ENCODE results near the gene RABL6. TPM values are rescaled to one million over a fixed set of nuclear protein-coding genes. Genes with fewer than 3 reads are reported as not detected.
A peak's percentile ranks its signal among the peaks of the same experiment; 100 is the strongest.
"Not testable (repeated sequence)": the region's sequence is repeated elsewhere in the genome, so short reads cannot be mapped to it uniquely, and the experiment has no call there.

The RABL6 gene, protein sequence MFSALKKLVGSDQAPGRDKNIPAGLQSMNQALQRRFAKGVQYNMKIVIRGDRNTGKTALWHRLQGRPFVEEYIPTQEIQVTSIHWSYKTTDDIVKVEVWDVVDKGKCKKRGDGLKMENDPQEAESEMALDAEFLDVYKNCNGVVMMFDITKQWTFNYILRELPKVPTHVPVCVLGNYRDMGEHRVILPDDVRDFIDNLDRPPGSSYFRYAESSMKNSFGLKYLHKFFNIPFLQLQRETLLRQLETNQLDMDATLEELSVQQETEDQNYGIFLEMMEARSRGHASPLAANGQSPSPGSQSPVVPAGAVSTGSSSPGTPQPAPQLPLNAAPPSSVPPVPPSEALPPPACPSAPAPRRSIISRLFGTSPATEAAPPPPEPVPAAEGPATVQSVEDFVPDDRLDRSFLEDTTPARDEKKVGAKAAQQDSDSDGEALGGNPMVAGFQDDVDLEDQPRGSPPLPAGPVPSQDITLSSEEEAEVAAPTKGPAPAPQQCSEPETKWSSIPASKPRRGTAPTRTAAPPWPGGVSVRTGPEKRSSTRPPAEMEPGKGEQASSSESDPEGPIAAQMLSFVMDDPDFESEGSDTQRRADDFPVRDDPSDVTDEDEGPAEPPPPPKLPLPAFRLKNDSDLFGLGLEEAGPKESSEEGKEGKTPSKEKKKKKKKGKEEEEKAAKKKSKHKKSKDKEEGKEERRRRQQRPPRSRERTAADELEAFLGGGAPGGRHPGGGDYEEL
- 108 and 111 TPM in 2 replicates for total RNA-seq

DNA sequence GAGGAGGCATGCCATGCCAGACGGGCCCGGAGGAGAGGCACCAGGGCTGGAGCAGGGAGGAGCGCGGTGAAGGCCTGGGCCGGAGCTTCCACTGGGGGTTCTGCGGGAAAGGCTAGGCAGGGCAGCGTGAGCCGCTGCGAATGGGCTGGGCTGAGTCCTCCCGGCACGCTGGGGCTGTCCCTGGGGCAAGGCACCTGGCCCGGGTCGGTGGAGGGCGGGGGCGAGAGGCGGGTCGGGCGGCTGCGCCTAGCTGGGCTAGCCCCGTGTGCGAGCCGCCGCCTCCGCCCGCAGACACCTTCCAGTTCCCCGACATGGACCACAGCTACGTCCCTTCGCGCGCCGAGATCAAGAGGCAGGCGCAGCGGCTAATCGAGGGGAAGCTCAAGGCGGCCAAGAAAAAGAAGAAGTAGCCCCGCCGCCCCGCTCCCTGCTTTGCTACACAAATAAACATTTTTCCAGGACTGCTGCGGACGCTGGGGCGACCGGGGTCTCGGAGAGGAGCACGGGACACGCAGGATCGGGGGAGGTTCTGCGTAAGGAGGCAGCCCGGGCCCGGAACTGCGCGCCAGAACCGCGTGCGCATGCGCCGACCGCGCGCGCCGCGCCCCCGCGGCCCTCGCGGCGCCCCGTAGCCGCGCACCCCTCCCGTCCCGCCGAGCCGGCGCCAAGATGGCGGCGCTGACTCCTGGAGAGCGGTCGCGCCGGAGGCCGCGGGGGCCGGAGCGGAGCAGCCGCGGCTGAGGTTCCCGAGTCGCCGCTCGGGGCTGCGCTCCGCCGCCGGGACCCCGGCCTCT, at the start of gene RABL6:
RABL6 (plus strand) TSS at position 668 of the 794 bp plus-strand sequence. CDS start 249 bp downstream, outside the sequence.
- Mint-ChIP-seq H3K4me1 (ENCODE audit: low read depth) (peaks cover 25% of the 10 kb centered on the region), H3K27ac (peak within 1 kb of the TSS; percentile 77), H3K36me3 (ENCODE audit: low read depth) (peaks cover 25% of the 10 kb centered on the region), H3K27me3 (ENCODE audit: low read depth) (no peaks in the 10 kb centered on the region), H3K4me3 (ENCODE audit: low read depth) (peak within 1 kb of the TSS; percentile 85), H3K9me3 (no peaks in the 10 kb centered on the region)
- intact Hi-C loops (cut with micrococcal nuclease), result loop anchor here (5.0 kb wide), 1 partner anchor 40 kb away; the partner anchor contains the start of gene PHPT1
- peak; percentile 84 for DNase-seq (ENCODE audit: low spot score)

DNA sequence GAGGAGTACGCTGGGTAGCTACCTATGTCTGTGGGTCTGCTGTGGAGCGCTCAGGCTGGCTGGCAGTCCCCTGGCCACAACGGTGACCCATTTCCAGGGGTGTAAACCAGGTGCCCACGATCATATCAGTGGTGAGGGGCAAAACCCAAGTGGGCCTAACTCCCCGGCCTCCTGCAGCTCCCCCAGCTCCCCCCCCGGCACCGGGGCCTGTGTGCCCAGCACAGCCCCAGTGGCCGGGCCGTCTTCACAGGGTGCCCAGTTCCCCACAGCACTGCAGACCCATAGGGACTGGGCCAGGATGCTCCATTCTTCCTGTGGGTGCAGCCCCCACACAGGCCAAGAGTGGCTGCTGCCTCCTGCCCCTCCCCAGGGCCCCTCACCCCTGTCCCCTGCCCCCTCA, 48.7 kb upstream of the RABL6 start:
- H3K9me3 Mint-ChIP-seq, result peaks cover 9% of the 10 kb centered on the region
- intact Hi-C loops (cut with micrococcal nuclease), result no loop called here
- H3K27me3 Mint-ChIP-seq (ENCODE audit: low read depth), result no peaks in the 10 kb centered on the region

DNA sequence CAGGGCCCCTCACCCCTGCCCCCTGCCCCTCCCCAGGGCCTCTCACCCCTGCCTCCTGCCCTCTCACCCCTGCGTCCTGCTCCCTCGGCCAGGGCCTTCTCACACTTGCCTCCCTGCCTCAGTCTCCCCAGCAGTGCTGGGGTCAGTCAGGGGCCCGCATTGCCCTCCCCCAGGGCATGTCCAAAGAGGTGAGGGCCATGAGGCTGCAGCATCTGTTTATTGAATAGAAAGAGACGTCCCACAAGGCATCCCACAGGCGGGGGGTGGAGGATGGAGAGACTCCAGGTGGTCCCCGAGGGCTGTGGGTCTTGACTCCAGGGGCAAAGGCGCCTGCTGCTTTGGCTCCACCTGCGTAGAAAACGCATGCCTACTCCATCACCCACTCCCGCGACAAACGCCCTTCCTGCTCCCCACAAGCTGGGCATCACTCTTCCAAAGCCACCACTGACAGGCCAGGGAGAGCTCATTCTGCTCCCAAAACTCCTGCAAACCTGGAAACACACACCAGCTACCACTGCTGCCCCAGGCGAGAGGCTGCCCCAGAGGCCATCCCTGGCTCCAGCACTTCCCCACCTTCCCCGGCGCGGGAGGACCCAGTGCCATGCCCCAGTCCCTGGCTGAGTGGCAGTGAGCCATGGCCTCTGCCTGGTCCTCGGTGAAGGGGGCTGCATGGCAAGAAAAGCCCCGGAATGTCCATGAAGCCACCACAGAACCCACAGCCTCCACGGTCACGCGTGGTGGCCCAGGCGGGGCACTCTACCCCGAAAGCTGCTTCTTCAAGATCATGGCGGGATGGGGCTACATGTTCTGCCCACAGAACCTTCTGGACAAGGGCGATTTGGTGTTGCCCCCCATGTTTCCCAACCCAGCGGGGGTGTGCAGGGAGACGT, 48.1 kb upstream of the RABL6 start:
- intact Hi-C loops (cut with micrococcal nuclease), result no loop called here
- H3K36me3 Mint-ChIP-seq (ENCODE audit: low read depth), result no peaks in the 10 kb centered on the region
- DNase-seq (ENCODE audit: low spot score), result no peak
- no peak overlapping the region for H3K4me3 Mint-ChIP-seq (ENCODE audit: low read depth)
- H3K9me3 Mint-ChIP-seq, result peaks cover 9% of the 10 kb centered on the region
- no peaks in the 10 kb centered on the region for H3K27me3 Mint-ChIP-seq (ENCODE audit: low read depth)
- no peaks in the 10 kb centered on the region for H3K4me1 Mint-ChIP-seq (ENCODE audit: low read depth)
- H3K27ac Mint-ChIP-seq, result no peak overlapping the region

More for the DNA sequence above, 48.7 kb upstream of the RABL6 start:
- Mint-ChIP-seq H3K4me3 (ENCODE audit: low read depth) (no peak overlapping the region), H3K27ac (no peak overlapping the region), H3K36me3 (ENCODE audit: low read depth) (no peaks in the 10 kb centered on the region), H3K4me1 (ENCODE audit: low read depth) (no peaks in the 10 kb centered on the region)
- DNase-seq (ENCODE audit: low spot score), result no peak

DNA sequence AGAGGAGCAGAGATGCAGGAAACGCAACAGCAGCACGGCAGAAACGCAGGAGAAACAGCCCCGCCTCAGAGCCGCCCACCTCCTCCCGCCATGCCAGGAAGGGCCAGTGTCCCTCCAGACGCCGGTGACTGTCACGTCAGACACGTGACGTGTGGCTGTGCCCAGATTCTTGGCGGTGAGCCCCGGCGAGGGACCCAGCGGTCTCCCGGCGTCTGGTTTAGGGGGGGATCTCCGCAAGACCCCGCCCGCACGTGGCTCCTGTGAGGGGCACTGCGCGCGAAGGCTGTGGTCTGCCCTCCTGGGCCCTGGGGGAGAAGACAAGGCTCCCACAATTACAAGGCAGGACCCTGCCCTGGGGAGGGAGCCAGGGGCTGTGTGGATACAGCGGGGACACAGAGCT, 47.3 kb upstream of the RABL6 start:
- intact Hi-C loops (cut with micrococcal nuclease), result no loop called here
- H3K4me1 Mint-ChIP-seq (ENCODE audit: low read depth), result no peaks in the 10 kb centered on the region
- no peak overlapping the region for H3K4me3 Mint-ChIP-seq (ENCODE audit: low read depth)
- no peaks in the 10 kb centered on the region for H3K36me3 Mint-ChIP-seq (ENCODE audit: low read depth)
- peaks cover 8% of the 10 kb centered on the region for H3K9me3 Mint-ChIP-seq
- H3K27me3 Mint-ChIP-seq (ENCODE audit: low read depth), result no peaks in the 10 kb centered on the region
- DNase-seq (ENCODE audit: low spot score), result no peak
- H3K27ac Mint-ChIP-seq, result no peak overlapping the region

DNA sequence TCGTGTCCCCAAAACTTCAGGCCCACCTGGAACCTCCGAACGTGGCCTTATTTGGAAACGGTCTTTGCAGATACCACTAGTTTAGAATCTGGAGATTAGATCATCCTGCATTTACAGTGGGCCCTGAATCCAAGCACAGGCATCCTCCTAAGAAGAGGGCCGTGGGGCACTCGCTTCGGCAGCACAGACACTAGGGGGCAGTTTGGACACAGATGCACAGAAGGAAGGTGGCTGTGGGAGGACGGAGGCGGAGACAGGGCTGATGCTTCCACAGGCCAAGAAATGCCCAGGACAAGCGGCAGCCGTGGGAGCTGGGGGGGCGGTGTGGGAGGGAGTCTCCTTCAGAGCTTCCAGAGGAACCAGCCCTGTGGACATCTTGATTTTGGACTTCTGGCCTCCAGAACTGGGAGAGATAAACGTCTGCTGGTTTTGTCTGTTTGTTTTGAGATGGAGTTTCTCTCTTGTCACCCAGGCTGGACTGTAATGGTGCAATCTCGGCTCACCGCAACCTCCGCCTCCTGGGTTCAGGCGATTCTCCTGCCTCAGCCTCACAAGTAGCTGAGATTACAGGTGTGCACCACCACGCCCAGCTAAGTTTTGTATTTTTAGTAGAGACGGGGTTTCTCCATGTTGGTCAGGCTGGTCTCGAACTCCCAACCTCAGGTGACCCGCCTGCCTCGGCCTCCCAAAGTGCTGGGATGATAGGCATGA, 46.8 kb upstream of the RABL6 start:
- intact Hi-C loops (cut with micrococcal nuclease); H3K36me3 Mint-ChIP-seq (ENCODE audit: low read depth); H3K27ac Mint-ChIP-seq; H3K9me3 Mint-ChIP-seq; H3K4me1 Mint-ChIP-seq (ENCODE audit: low read depth); H3K4me3 Mint-ChIP-seq (ENCODE audit: low read depth); H3K27me3 Mint-ChIP-seq (ENCODE audit: low read depth); DNase-seq (ENCODE audit: low spot score): not testable (repeated sequence)

DNA sequence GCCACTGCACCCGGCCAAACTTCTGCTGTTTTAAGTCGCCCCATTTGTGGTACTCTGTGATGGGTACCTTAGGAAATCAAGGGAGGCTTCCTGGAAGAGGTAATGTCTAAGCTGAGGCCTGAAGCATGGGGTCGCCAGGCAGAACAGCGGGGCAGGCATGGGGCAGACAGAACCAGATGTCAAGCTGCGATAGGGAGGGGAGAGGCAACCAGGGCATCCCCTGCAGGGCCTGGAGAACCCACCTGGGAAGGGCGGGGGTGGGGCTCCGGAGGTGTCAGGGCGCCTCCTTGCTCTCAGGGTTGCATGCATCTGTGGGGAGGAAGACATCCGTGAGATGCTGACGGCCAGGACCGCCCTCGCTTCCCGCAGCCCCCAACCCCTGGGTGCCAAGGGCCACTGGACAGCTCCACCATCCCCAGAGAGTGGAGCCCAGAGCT, 46.2 kb upstream of the RABL6 start:
- Mint-ChIP-seq H3K27me3 (ENCODE audit: low read depth) (no peaks in the 10 kb centered on the region), H3K4me3 (ENCODE audit: low read depth) (no peak overlapping the region), H3K4me1 (ENCODE audit: low read depth) (peaks cover 3% of the 10 kb centered on the region), H3K36me3 (ENCODE audit: low read depth) (no peaks in the 10 kb centered on the region), H3K9me3 (no peaks in the 10 kb centered on the region), H3K27ac (no peak overlapping the region)
- intact Hi-C loops (cut with micrococcal nuclease), result no loop called here
- no peak for DNase-seq (ENCODE audit: low spot score)

DNA sequence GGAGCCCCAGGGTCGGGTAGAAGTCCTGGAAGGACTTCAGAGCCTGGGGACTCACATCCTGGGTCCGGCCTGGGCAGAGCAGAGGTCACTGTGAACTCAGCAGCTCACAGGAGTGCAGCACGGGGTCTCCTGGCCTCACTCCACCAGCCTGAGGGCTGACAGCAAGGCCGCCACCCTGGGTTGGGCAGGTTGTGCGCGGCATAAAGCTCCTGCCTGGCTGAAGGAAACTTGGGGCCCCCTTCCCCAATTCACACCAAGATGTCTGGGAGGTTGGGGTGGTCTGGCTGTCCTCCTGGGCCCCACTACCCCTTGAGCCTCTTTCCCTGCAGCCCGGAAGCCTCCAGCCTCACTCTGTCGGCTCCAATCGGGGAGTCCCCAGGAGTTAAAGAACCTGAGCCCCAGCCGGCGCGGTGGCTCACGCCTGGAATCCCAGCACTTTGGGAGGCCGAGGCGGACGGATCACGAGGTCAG, 45.5 kb upstream of the RABL6 start:
- no peaks in the 10 kb centered on the region for H3K9me3 Mint-ChIP-seq
- H3K27me3 Mint-ChIP-seq (ENCODE audit: low read depth), result no peaks in the 10 kb centered on the region
- H3K27ac Mint-ChIP-seq, result no peak overlapping the region
- no peak for DNase-seq (ENCODE audit: low spot score)
- intact Hi-C loops (cut with micrococcal nuclease), result no loop called here
- peaks cover 9% of the 10 kb centered on the region for H3K4me1 Mint-ChIP-seq (ENCODE audit: low read depth)
- H3K4me3 Mint-ChIP-seq (ENCODE audit: low read depth), result no peak overlapping the region
- H3K36me3 Mint-ChIP-seq (ENCODE audit: low read depth), result no peaks in the 10 kb centered on the region

DNA sequence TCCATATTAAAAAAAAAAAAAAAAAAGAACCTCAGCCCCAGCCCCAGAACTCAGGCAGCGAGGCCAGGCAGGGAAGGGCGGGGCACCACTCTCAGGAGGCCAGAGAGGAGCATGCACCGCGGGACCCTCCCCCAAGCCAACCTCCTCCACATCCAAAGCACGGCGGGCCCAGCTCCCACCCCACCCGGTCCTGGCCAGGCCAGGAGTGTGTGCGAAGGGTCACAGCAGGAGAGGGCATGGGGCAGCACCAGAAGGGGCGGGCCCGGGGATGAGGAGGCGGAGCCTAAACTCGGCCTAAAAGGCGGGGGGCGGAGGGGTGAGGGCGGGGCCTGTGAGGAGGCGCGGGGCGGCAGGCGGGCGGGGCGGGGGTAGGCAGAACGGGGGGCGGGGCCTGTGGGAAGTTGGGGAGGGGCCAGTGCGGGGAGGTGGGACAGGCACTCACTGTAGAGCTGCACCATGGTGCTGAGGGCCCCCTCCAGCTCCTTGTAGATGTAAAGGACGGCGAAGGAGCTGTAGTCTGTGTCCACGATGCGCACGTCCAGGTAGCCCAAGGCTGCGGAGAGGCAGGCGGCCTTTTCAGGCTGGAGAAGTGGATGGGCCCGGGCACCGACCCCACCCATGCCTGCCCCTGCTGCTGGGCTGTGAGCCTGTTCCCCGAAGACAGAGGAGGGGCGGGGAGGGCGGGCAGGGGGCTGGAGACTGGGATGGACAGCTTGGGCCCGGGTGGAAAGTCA, 44.7 kb upstream of the RABL6 start:
- DNase-seq (ENCODE audit: low spot score), result peak; percentile 36
- no peak overlapping the region for H3K27ac Mint-ChIP-seq
- H3K36me3 Mint-ChIP-seq (ENCODE audit: low read depth), result no peaks in the 10 kb centered on the region
- no peaks in the 10 kb centered on the region for H3K27me3 Mint-ChIP-seq (ENCODE audit: low read depth)
- peaks cover 9% of the 10 kb centered on the region for H3K4me1 Mint-ChIP-seq (ENCODE audit: low read depth)
- intact Hi-C loops (cut with micrococcal nuclease), result no loop called here
- H3K9me3 Mint-ChIP-seq, result no peaks in the 10 kb centered on the region
- no peak overlapping the region for H3K4me3 Mint-ChIP-seq (ENCODE audit: low read depth)

DNA sequence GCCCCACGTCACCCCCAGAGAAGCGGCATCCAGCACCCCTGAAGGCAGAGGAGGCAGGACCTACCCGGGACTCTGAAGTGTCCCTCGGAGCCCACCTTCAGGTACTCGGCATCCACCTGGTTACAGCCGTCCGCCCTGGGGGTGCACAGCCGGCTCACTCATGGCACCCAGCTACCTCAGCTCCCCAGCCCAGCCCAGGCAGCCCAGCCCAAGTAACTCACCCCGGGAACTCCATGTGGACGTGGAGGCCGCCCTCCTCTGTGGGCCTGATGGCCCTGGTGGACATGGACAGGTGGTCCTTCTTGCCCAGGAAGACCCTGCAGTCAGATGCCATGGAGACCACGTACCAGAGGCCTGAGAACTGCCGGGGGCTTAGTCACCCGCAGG, 44.1 kb upstream of the RABL6 start:
- intact Hi-C loops (cut with micrococcal nuclease), result no loop called here
- no peaks in the 10 kb centered on the region for H3K27me3 Mint-ChIP-seq (ENCODE audit: low read depth)
- H3K9me3 Mint-ChIP-seq, result no peaks in the 10 kb centered on the region
- no peak for DNase-seq (ENCODE audit: low spot score)
- H3K4me1 Mint-ChIP-seq (ENCODE audit: low read depth), result peaks cover 9% of the 10 kb centered on the region
- H3K27ac Mint-ChIP-seq, result no peak overlapping the region
- H3K4me3 Mint-ChIP-seq (ENCODE audit: low read depth), result no peak overlapping the region
- no peaks in the 10 kb centered on the region for H3K36me3 Mint-ChIP-seq (ENCODE audit: low read depth)

DNA sequence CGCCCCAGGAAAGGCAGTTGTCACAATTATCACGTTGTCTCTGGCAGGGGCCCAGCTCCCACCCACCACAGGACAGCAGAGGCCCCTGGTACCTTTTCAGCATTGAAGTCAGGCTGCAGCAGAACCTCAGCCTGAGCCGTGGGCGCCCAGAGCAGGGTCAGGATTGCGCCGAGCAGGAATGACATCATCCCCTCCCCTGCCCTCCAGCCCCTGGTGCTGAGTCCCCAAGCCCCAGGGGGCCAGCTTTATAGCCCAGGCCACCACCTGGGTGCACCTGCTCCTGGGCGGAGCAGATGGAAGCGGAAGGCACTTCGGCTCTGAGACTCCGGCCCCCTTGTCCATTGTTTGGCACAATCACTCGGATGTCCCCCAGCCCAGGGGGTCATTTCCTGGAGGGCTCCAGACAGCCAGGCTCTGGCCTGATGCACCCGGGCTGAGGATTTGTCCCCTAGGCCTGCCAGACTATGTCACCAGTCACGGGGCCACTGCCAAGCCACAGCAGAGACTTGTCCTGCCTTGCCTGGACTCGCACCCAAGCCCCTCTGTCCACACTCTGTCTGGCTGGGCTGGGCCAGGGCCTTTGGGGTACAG, 43.4 kb upstream of the RABL6 start, which contains the start of gene LCN15:
LCN15 (minus strand) TSS at position 218 of the 591 bp plus-strand sequence; CDS start at position 188, 30 bp downstream.
- no peak within 1 kb of the TSS for H3K27ac Mint-ChIP-seq
- H3K36me3 Mint-ChIP-seq (ENCODE audit: low read depth), result no peaks in the 10 kb centered on the region
- intact Hi-C loops (cut with micrococcal nuclease), result no loop called here
- DNase-seq (ENCODE audit: low spot score), result no peak
- H3K4me3 Mint-ChIP-seq (ENCODE audit: low read depth), result no peak within 1 kb of the TSS
- H3K4me1 Mint-ChIP-seq (ENCODE audit: low read depth), result peaks cover 9% of the 10 kb centered on the region
- H3K27me3 Mint-ChIP-seq (ENCODE audit: low read depth), result no peaks in the 10 kb centered on the region
- no peaks in the 10 kb centered on the region for H3K9me3 Mint-ChIP-seq

DNA sequence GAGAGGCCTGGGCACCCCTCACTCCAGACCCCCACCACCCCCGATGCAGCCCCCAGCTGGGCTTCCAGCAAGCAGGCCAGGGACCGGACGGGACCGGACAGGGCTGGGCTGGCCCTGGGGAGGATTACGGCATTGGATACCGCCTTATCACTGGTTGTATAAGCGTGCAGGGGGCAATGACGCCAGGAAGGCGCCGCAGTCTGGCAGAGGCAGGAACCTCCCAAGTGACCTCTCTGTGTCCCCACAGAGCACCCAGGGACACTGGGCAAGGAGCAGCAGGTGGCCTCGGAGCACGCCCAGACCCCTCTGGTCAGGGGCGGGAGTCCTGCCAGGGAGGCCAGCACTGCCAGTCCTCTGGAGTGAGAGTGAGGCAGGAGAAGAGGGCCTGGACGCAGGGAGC, 42.7 kb upstream of the RABL6 start:
- no peak for DNase-seq (ENCODE audit: low spot score)
- H3K36me3 Mint-ChIP-seq (ENCODE audit: low read depth), result no peaks in the 10 kb centered on the region
- H3K4me1 Mint-ChIP-seq (ENCODE audit: low read depth), result peaks cover 9% of the 10 kb centered on the region
- H3K9me3 Mint-ChIP-seq, result no peaks in the 10 kb centered on the region
- intact Hi-C loops (cut with micrococcal nuclease), result no loop called here
- no peak overlapping the region for H3K4me3 Mint-ChIP-seq (ENCODE audit: low read depth)
- peaks cover 2% of the 10 kb centered on the region for H3K27me3 Mint-ChIP-seq (ENCODE audit: low read depth)
- H3K27ac Mint-ChIP-seq, result no peak overlapping the region

Measured in activated T-helper 2 cell treated with anti-CD3 and anti-CD28 coated beads, Interferon-gamma antibody, Interleukin-2, Interleukin-4, amounts not matched to agents 10 μg/mL and 5 μg/mL and 100 μg/mL, durations not matched to agents 14 hours and 24 hours and 36 hours (primary cell).